PC-3 (cell line): ENCODE results near the gene ARHGAP26.

ENCODE experiments used
- CTCF ChIP-seq: fragments of 300-600 bp; sonication (generic); conservative IDR thresholded peaks from 2 replicates; pipeline ENCODE4 v1.5.1; 2017; ENCODE audit warnings: antibody characterized with exemption, low read depth, mild to moderate bottlenecking, low read length
- EZH2phosphoT487 ChIP-seq: fragments of 300-600 bp; sonication (generic); IDR thresholded peaks from 2 replicates; pipeline ENCODE4 v1.6.1; 2018; ENCODE audit warnings: mild to moderate bottlenecking, antibody characterized with exemption, low read length, borderline replicate concordance

- TF ChIP-seq CTCF (no peak), EZH2phosphoT487 (no peak)
Measured at GRCh38 chr5:143052967-143053682, 282.9 kb downstream of the ARHGAP26 start.
